Immature natural killer cell (primary cell): ENCODE data around the gene HMSD. TPM values are rescaled to one million over a fixed set of nuclear protein-coding genes. Genes with fewer than 3 reads are reported as not detected.

Source experiments
- DNase-seq, 3 donors: peaks; one replicate each; pipeline ENCODE4 v3.0.0; 2022; ENCODE audit warnings: mixed read lengths in 1 of 3
- H3K27ac Mint-ChIP-seq, 6 donors: one replicate each; pipeline ENCODE4 v1.8.0; 2020; ENCODE audit warnings: mixed read lengths in 6 of 6, mild to moderate bottlenecking in 5 of 6, inconsistent platforms in 4 of 6, moderate library complexity in 3 of 6
- H3K27me3 Mint-ChIP-seq, 3 donors: one replicate each; pipeline ENCODE4 v1.8.0; 2020 to 2021; ENCODE audit warnings: low read depth in 3 of 3, mild to moderate bottlenecking in 3 of 3, mixed read lengths in 3 of 3, moderate library complexity in 3 of 3, inconsistent platforms in 1 of 3
- H3K36me3 Mint-ChIP-seq, 3 donors: one replicate each; pipeline ENCODE4 v1.8.0; 2020; ENCODE audit warnings: mixed read lengths in 3 of 3, inconsistent platforms in 2 of 3, mild to moderate bottlenecking in 2 of 3
- H3K4me1 Mint-ChIP-seq, 2 donors: one replicate each; pipeline ENCODE4 v1.8.0; 2020; ENCODE audit warnings: inconsistent platforms in 2 of 2, mild to moderate bottlenecking in 2 of 2, mixed read lengths in 2 of 2, moderate library complexity in 1 of 2
- H3K4me3 Mint-ChIP-seq, 5 donors: one replicate each; pipeline ENCODE4 v1.8.0; 2020; ENCODE audit warnings: mild to moderate bottlenecking in 5 of 5, mixed read lengths in 5 of 5, inconsistent platforms in 3 of 5, moderate library complexity in 3 of 5
- H3K9me3 Mint-ChIP-seq, 6 donors: one replicate each; pipeline ENCODE4 v1.8.0; 2020; ENCODE audit warnings: mild to moderate bottlenecking in 6 of 6, mixed read lengths in 6 of 6, inconsistent platforms in 4 of 6, moderate library complexity in 3 of 6
- polyA plus RNA-seq, 3 donors: library from polyadenylated mRNA; unstranded; fragments of 300-500 nt; fragmentation: Illumina TruSeq; gene quantifications; one replicate each; pipeline ENCODE4 v1.2.3, GENCODE V29; 2021

HMSD gene
- polyA plus RNA-seq, 3 donors from 2014 or later, result not detected

DNA sequence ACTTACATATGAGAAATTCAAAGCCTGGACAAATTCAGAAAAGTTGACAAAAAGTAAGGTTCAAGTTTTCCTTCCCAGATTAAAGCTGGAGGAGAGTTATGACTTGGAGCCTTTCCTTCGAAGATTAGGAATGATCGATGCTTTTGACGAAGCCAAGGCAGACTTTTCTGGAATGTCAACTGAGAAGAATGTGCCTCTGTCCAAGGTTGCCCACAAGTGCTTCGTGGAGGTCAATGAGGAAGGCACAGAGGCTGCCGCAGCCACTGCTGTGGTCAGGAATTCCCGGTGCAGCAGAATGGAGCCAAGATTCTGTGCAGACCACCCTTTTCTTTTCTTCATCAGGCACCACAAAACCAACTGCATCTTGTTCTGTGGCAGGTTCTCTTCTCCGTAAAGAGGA, 37.8 kb downstream of the HMSD start:
- Mint-ChIP-seq H3K36me3 (peaks cover 25 to 43% (median 41%) of the 10 kb centered on the region in 3 donors), H3K4me3 (no peak overlapping the region)

DNA sequence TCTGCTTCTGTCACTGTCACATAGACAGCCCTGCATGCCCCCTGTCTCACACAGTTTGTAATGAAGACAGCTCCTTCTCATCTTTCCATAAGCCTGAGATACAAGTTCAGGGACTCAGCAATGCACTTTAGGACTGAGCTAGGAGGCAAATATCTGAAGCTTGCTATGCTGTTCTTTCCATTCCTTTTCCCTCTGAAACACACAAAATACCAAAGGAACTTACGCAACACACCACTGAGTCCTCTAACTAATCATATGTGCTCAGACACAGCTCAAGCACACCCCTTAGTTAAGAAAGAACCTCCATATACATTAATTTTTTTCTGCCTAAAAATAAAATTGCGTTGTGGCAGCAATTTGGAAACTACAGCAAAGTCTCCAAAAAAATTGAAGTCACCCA, 38.6 kb downstream of the HMSD start:
- no peak for DNase-seq
- H3K9me3 Mint-ChIP-seq, result peaks cover 0 to 2% (median 0%) of the 10 kb centered on the region in 6 donors
- no peak overlapping the region for H3K4me3 Mint-ChIP-seq
- peak overlapping the region in 1 of 6 donors; percentile 37 for H3K27ac Mint-ChIP-seq
- no peaks in the 10 kb centered on the region for H3K27me3 Mint-ChIP-seq
- H3K4me1 Mint-ChIP-seq, result no peaks in the 10 kb centered on the region
- H3K36me3 Mint-ChIP-seq, result peaks cover 18 to 40% (median 36%) of the 10 kb centered on the region in 3 donors

More for the DNA sequence above, 37.8 kb downstream of the HMSD start:
- Mint-ChIP-seq H3K27me3 (no peaks in the 10 kb centered on the region), H3K27ac (no peak overlapping the region), H3K9me3 (no peaks in the 10 kb centered on the region), H3K4me1 (no peaks in the 10 kb centered on the region)
- DNase-seq, result no peak

DNA sequence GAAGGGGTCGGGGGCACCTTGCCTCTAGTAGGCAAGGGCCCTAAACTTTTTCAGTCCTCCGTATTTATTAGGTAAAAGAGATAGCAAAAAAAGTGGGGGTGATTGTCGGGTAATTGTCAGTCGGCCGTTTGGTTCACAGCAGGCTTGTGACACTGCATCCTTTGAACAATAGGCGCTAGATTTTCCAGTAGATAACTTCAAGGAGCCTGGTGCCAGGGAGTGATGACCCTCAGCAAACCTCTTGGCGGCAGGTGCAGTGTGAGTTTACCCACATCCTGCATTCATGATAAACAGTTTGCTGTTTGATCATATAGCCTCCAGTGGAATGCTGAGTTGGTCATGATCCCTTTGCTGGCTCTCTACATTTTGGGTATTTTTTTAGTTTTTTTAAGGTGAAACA, 43.6 kb downstream of the HMSD start:
- Mint-ChIP-seq H3K9me3 (peaks cover 6 to 17% (median 7%) of the 10 kb centered on the region in 6 donors), H3K27me3 (no peaks in the 10 kb centered on the region), H3K27ac (peak overlapping the region in 1 of 6 donors; percentile 25), H3K4me1 (no peaks in the 10 kb centered on the region), H3K36me3 (peaks cover 11 to 24% (median 12%) of the 10 kb centered on the region in 3 donors), H3K4me3 (no peak overlapping the region)
- DNase-seq, result no peak

DNA sequence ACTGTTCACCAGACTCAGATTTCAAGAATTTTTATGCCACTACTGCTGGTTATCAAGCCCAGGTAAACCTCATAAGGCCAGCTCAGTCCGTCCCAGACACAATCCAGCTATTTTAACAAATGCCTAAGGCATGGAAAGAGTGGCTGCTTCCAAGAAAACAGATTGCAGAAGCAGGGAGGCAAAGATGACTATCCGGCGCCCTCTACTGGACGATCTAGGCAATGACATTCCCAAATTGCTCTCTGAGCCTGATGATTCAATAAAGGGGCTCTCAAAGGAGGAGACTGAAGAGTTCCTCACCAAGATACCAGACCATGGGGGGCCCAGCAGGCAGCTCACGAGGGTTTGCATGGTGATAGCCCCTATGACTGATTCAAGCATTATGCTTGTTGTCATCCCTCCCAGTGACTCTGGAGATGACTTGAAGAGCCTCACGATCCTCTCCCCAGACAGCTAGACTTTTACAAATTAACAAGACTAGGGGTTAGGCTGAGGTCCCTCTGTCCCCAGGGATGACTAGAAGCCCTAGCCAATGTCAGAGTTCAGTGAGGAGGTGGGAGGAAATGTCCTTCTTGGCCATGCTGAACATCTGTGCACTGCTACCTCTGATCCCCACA, 45.8 kb downstream of the HMSD start:
- Mint-ChIP-seq H3K36me3 (peaks cover 3 to 13% (median 4%) of the 10 kb centered on the region in 3 donors), H3K27ac (no peak overlapping the region)

DNA sequence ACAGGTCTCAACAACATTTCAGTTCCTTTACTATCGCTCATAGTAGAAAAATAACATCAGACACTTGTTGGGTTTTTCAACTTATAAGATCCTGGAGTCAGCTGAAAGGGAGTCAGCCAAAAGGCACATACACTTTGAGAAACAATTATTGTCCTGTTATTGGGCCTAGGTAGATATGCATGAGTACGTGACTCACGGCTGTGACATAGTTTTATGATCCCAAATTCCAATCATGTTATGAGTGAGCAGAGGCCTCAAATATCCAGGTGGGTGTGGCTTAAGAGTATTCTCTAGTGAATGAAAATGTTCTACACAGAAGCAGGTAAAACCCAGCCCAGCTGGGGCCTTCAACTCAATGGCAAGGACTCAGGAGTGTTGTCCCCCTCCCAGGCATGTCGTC, 47.9 kb downstream of the HMSD start:
- no peak for DNase-seq
- peaks cover 0 to 3% (median 2%) of the 10 kb centered on the region in 3 donors for H3K27me3 Mint-ChIP-seq
- H3K36me3 Mint-ChIP-seq, result peaks cover 3 to 5% (median 4%) of the 10 kb centered on the region in 3 donors
- H3K4me3 Mint-ChIP-seq, result no peak overlapping the region
- peaks cover 6 to 17% (median 7%) of the 10 kb centered on the region in 6 donors for H3K9me3 Mint-ChIP-seq
- H3K27ac Mint-ChIP-seq, result no peak overlapping the region
- H3K4me1 Mint-ChIP-seq, result no peaks in the 10 kb centered on the region

More for the DNA sequence above, 45.8 kb downstream of the HMSD start:
- peaks cover 6 to 17% (median 7%) of the 10 kb centered on the region in 6 donors for H3K9me3 Mint-ChIP-seq
- H3K4me1 Mint-ChIP-seq, result no peaks in the 10 kb centered on the region
- no peak overlapping the region for H3K4me3 Mint-ChIP-seq
- H3K27me3 Mint-ChIP-seq, result no peaks in the 10 kb centered on the region
- peak; percentile 12 to 29 (median 23) for DNase-seq

DNA sequence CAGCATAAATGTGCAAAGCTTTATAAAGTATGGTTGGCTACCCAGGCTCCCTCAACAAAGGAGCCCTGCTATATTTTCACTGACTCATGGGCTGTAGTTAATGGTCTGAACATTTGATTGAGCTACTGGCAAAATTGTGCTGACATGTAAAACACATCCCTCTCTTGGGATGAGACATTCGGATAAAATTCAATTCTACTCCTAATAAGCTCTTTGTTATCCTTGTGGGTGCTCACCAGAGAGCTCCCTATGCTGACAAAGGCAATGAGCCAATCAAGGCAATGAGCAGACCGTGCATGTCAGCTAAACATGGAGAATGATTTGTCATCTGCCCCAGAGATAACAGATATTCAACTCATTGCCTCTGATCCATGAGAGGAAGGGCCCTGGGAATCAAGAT, 48.5 kb downstream of the HMSD start:
- peaks cover 0 to 4% (median 4%) of the 10 kb centered on the region in 3 donors for H3K27me3 Mint-ChIP-seq
- H3K36me3 Mint-ChIP-seq, result peaks cover 1 to 5% (median 4%) of the 10 kb centered on the region in 3 donors
- H3K9me3 Mint-ChIP-seq, result peaks cover 3 to 17% (median 7%) of the 10 kb centered on the region in 6 donors
- H3K4me1 Mint-ChIP-seq, result no peaks in the 10 kb centered on the region
- no peak for DNase-seq
- no peak overlapping the region for H3K27ac Mint-ChIP-seq
- H3K4me3 Mint-ChIP-seq, result no peak overlapping the region

DNA sequence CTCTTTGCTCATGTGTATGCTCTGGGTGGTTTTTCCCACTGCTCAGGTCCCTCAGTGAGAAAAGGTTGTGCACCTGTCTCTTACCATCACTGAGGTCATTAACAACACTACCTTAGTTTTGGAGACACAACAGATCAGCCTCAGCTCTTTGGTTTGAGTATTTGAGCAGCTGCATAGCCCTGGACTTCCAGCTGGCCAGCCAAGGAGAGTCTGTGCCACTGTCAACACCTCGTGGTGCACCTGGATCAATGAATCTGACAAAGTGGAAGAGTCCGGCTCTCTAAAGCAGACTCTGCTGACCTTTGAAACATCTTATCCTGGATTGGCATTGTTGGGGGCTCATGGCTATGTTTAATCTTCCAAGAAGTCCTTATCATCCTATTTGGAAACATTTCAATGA, 50.8 kb downstream of the HMSD start:
- DNase-seq, result no peak
- Mint-ChIP-seq H3K27me3 (peaks cover 0 to 6% (median 4%) of the 10 kb centered on the region in 3 donors), H3K4me1 (no peaks in the 10 kb centered on the region), H3K9me3 (peaks cover 6 to 17% (median 8%) of the 10 kb centered on the region in 6 donors), H3K27ac (no peak overlapping the region), H3K36me3 (peaks cover 0 to 13% (median 7%) of the 10 kb centered on the region in 3 donors), H3K4me3 (no peak overlapping the region)

DNA sequence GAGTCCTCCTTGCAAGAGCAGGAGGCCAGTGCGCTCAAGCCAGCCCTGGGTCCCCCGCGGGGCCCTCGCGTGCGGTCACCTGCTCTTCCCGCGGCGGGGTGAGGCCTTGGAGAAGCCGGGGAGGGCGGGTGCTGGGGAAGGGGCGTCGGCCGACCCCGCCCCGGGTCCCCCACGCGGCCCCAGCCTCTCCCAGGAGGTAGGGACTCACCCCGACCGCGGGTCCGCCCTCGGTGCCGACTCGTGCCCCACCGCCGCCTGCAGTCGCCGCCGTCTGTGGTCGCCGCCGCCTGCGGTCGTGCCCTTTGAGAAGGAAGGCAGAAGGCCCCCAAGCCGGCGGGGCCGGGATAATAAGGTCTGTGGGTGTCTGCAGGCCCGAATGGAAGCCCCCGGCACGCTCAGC, 53.5 kb downstream of the HMSD start:
- H3K36me3 Mint-ChIP-seq, result peaks cover 0 to 8% (median 3%) of the 10 kb centered on the region in 3 donors
- H3K27ac Mint-ChIP-seq, result no peak overlapping the region
- H3K9me3 Mint-ChIP-seq, result peaks cover 0 to 4% (median 0%) of the 10 kb centered on the region in 6 donors
- no peak overlapping the region for H3K4me3 Mint-ChIP-seq
- DNase-seq, result no peak
- no peaks in the 10 kb centered on the region for H3K4me1 Mint-ChIP-seq
- H3K27me3 Mint-ChIP-seq, result peaks cover 3 to 6% (median 4%) of the 10 kb centered on the region in 3 donors

DNA sequence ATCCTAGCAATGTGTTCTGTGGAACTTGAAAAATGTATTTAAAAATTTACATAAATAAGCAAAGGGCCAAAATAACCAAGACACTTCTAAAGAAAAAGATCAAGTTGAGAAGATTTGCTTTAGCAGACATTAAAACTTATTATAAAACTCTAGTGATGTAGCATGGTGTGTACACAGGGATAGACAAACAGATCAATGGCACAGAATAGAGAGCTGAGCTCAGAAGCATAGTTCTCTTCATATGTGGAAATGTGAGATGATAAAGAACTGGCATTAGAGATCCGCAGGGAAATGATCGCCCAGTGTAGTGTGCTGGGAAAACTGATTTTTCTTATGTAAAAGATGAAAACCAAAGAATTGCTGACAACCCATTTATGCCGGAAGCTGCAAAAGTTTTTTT, 60.2 kb downstream of the HMSD start:
- H3K4me3 Mint-ChIP-seq, result no peak overlapping the region

More for the DNA sequence above, 60.2 kb downstream of the HMSD start:
- H3K27me3 Mint-ChIP-seq, result peaks cover 0 to 3% (median 3%) of the 10 kb centered on the region in 3 donors
- DNase-seq, result no peak
- no peak overlapping the region for H3K27ac Mint-ChIP-seq
- no peaks in the 10 kb centered on the region for H3K36me3 Mint-ChIP-seq
- H3K9me3 Mint-ChIP-seq, result peaks cover 0 to 2% (median 0%) of the 10 kb centered on the region in 6 donors
- no peaks in the 10 kb centered on the region for H3K4me1 Mint-ChIP-seq

Other genes with a start within 250 kb of the HMSD start
- gene SERPINB11, start 246.3 kb upstream of the HMSD start, polyA plus RNA-seq, result not detected
- not detected for gene SERPINB7, start 173.9 kb upstream of the HMSD start, polyA plus RNA-seq
- gene SERPINB2, start 61.6 kb upstream of the HMSD start, polyA plus RNA-seq, result not detected
- gene SERPINB10, start 41.3 kb upstream of the HMSD start, polyA plus RNA-seq, result not detected
- gene SERPINB8, start 20.8 kb downstream of the HMSD start, polyA plus RNA-seq, result 10 to 100 TPM in 2 of 3 donors, 1 to 10 TPM in 1; 9.0 to 17.7 (median 10.3) TPM
- not detected for gene LINC00305, start 199.8 kb downstream of the HMSD start, polyA plus RNA-seq